HG03457 (cell line): Measurements from ENCODE around the gene NINJ1.
"Not testable (repeated sequence)": the region's sequence is repeated elsewhere in the genome, so short reads cannot be mapped to it uniquely, and the experiment has no call there.

Source experiments
- ATAC-seq: cut with Tn5 transposase; IDR thresholded peaks from one replicate; pipeline ENCODE4 v1.9.1; 2021; ENCODE audit warnings: moderate number of reproducible peaks; ENCODE audit not compliant: unreplicated experiment

NINJ1 gene

GRCh38 chr9:93161786-93162562 is 27.9 kb upstream of the NINJ1 start:
- no peak for ATAC-seq

GRCh38 chr9:93159601-93160471 is 25.8 kb upstream of the NINJ1 start:
- ATAC-seq, result peak; percentile 81

- no peak for ATAC-seq
These were observed 22.5 kb upstream of the NINJ1 start for GRCh38 chr9:93156475-93157008.

- ATAC-seq, result no peak
These were observed 21.8 kb upstream of the NINJ1 start for GRCh38 chr9:93155716-93156474.

- ATAC-seq, result no peak
These were observed 20.3 kb upstream of the NINJ1 start for GRCh38 chr9:93154293-93154903.

GRCh38 chr9:93151097-93151784 is 17.2 kb upstream of the NINJ1 start:
- ATAC-seq, result no peak

GRCh38 chr9:93149361-93149760 is 15.3 kb upstream of the NINJ1 start:
- no peak for ATAC-seq

GRCh38 chr9:93148721-93149120 is 14.7 kb upstream of the NINJ1 start:
- no peak for ATAC-seq

GRCh38 chr9:93147632-93148031 is 13.6 kb upstream of the NINJ1 start:
- no peak for ATAC-seq

- ATAC-seq, result not testable (repeated sequence)
These were observed 12.6 kb upstream of the NINJ1 start for GRCh38 chr9:93146696-93147095.

- ATAC-seq, result no peak
These were observed 9.9 kb upstream of the NINJ1 start for GRCh38 chr9:93143830-93144530.

- ATAC-seq, result no peak
These were observed 7.9 kb upstream of the NINJ1 start for GRCh38 chr9:93141771-93142483.

GRCh38 chr9:93139365-93140182 is 5.5 kb upstream of the NINJ1 start:
- no peak for ATAC-seq

GRCh38 chr9:93138171-93138764 is 4.2 kb upstream of the NINJ1 start:
- ATAC-seq, result no peak

GRCh38 chr9:93137362-93137761 is 3.3 kb upstream of the NINJ1 start:
- ATAC-seq, result no peak

- ATAC-seq, result no peak
These were observed 2.0 kb upstream of the NINJ1 start for GRCh38 chr9:93136011-93136440.

- ATAC-seq, result no peak
These were observed 841 bp upstream of the NINJ1 start for GRCh38 chr9:93134740-93135444.
